GM18499 (cell line): ENCODE measurements around the gene LRBA.
A peak's percentile ranks its signal among the peaks of the same experiment; 100 is the strongest.

Experiments used
- ATAC-seq: cut with Tn5 transposase; IDR thresholded peaks from one replicate; pipeline ENCODE4 v1.9.1; 2021; ENCODE audit warnings: moderate number of reproducible peaks; ENCODE audit not compliant: insufficient read depth, unreplicated experiment

LRBA gene

DNA sequence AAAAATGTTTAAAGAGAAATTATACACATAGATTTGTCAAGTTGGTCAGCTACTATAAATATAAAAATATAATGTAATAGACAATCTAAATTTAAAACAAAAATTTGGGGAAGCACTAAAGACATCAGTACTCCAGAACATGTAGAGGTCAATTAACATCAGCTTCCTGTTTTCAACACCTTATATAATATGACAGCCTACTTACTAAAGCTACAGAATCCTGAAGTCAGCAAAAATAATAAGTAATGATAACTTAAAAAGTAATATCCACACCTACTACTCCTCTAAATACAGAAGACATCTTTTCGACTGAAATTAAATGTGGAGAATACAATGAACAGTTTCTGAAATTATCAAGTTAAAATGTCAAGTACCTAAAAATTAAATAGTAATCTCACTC lies 118.6 kb downstream of the LRBA start:
- ATAC-seq, result no peak

GRCh38 chr4:150890246-150890645 lies 124.8 kb downstream of the LRBA start:
- ATAC-seq, result no peak

- no peak for ATAC-seq
Measured at GRCh38 chr4:150889306-150889705, 125.8 kb downstream of the LRBA start.

- no peak for ATAC-seq
Measured at GRCh38 chr4:150888625-150889024, 126.5 kb downstream of the LRBA start.

GRCh38 chr4:150888217-150888616 lies 126.9 kb downstream of the LRBA start:
- no peak for ATAC-seq

DNA sequence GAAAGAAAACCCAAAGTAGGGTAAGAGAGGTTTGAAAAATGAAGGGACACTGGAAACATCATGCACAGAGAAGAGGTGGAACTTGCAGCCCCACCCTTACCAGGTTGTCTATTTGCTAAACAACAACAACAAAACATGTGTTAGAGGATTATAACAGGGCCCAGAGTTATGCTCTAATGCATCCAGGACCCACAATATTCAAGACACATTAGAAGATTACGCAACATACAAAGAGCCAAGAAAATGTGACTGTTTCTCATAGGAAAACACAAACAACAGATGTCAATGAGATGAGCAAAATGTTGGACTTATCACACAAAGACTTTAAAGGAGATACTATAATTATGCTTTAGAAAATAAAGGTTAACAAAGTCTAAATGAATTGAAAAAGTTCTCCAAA lies 128.5 kb downstream of the LRBA start:
- no peak for ATAC-seq

DNA sequence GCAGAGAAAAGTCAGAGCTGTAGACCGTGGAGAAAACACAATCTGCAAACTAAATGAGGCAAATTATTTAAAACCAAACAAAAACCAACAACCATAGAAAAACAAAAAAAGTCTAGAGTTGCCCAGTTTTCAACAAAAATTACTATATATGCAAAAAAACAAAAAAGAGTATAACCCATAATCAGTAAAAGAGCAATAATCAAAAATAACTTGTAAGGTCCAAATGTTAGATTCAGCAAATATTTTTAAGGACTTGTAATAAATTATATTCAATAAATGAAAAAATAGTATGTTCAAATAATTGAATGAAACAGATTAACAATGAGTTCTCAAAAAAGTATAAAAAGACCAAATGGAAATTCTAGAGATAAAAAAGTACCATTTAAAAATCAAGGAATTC lies 130.5 kb downstream of the LRBA start:
- no peak for ATAC-seq

GRCh38 chr4:150875367-150875766 lies 139.7 kb downstream of the LRBA start:
- no peak for ATAC-seq

DNA sequence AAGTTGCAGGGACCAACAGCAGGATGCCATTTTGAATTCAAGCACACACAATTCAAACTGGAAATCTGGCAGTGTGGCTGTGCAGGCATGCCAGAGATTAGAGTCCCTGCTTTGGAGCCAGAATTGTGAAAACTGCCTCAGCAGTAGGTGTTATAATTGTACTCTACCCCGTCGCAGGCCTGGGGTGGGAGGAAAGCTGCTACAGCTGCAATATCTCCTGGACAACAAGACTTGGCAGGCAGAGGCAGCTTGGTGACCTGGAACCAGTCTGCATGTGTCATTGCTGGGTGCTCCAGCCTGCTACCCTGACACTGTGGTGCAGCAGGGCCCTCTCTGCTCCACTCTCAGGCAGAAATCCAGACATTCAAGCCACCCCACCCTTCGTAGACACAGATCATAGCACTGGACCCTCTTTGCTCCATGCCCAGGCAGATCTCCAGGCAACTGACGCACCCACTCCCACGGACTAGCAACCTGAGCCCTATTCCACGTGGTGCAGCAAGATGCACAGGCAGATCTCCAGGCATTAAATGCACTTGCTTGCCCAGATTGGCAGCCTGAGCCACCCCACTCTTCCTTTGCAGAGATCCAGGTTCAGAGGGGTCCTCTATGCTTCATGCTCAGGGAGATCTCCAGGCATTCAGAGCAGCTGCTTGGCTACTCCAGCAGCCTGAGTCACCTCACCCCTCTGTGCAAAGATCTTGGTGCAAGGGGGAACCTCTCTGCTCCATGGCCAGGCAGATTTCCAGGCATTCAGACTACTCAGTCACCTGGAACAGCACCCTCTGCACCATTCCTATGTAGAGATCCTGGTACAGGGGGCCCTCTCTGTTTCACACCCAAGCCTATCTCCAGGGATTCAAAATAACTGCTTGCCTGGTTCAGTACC lies 140.5 kb downstream of the LRBA start:
- ATAC-seq, result no peak

DNA sequence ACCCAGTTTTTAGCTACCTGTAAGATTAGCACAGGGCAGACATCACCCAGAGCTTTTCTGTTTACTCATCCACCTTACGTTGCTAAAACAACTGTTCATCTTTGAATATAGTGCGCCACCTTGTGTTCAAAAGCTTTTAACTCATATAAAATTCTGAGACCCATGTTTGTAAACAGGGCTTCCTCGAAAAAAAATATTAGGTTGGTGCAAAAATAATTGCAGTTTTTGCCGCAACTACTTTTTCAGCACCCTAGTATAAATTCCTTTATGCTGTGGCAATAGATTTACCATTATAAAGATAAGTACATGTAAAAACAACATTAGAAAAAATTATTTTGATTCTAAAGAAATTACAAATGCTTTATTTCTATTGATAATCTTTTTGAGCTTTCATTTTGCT lies 147.9 kb downstream of the LRBA start:
- peak; percentile 77 for ATAC-seq

DNA sequence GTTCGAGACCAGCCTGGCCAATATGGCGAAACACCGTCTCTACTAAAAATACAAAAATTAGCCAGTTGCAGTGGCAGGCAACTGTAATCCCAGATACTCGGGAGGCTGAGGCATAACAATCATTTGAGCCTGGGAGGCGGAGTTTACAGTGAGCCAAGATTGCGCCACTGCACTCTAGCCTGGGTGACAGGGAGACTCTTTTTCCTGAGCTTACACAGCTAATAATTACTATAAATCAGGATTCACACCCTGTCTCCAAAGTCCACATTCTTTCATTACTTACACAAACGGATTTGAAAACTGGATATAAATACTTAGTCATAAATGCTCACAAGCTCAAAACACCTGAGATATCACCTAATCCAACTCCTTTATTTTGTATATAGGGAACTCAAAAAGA lies 151.6 kb downstream of the LRBA start:
- ATAC-seq, result no peak

GRCh38 chr4:150862829-150863228 lies 152.3 kb downstream of the LRBA start:
- ATAC-seq, result no peak

DNA sequence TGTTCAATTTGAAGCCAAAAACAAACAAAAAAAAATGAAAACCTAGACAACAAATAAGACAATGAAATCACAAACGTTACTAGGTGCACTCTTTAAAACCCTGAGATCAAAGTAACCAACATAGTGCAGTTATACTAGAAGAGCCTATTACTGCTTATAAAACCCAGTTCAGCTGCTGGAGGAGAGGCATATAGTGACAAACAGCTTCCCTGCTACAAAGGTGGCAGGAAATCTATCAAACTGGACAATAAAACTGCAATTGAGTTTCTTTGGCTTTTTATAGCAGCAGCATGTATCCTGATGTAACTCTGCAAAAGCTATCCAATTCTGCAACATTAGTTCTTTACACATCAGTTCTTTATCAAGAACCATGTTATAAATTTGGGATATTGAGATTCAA lies 155.6 kb downstream of the LRBA start:
- no peak for ATAC-seq

DNA sequence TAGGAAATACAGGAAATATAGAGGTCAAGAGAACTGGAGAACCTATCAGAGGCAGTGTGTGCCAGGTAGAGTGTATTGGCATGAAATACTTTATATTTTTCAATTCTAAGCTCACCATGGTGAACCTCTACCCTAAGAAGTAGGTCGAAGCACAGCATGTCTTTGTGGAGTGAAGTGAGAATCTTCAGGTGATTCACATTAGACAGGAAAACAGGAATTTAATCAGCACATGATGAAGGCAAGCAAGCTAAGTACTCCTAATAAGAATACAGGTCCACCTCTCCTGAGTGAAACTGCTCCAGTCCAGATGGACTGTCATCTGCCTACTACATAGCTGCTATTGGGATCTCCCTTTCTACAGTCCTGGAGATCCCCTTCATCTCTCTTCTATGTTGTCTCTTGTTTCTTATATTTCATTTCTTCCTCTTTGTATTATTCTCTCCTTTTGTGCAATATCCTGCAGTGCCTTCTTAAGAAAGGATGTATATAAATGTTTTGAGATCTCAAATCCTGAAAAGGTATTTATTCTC lies 159.0 kb downstream of the LRBA start:
- no peak for ATAC-seq

- no peak for ATAC-seq
Measured at GRCh38 chr4:150854600-150854999, 160.5 kb downstream of the LRBA start.

DNA sequence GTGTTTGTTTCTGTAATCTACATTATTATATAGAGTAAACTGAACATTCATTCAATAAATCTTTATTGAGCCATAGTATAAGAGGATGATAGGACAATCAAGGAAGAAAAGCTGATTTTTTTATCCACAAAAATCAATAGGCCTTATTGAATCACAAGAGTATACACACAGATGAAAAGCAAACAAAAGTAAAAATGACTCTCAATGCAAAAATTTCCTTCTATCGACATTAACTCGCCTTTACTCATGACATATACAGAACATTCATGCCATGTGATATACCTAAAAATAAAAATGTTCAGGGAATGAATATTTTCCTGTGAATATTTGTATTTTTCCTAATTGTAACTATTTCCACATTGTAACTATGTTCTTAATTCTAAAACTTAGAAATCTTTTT lies 161.2 kb downstream of the LRBA start:
- no peak for ATAC-seq

DNA sequence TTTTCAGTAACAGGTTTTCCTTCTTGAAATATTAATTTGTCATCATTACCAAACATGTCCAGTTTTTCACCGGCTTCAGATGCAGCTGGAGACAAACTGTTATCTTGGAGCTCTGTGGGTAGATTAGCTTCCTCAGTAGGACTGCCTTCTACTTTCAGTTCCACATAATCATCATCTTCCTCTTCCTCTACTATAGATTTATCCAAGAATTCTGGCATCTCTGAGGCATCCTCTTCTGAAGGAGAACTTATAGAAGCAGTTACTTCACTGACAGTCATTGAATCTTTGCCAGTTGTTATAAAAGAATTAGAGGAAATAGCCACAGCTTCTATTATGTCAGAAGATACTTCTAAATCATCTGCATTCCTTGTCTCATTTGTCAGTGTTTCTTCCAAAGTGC lies 162.9 kb downstream of the LRBA start:
- no peak for ATAC-seq

DNA sequence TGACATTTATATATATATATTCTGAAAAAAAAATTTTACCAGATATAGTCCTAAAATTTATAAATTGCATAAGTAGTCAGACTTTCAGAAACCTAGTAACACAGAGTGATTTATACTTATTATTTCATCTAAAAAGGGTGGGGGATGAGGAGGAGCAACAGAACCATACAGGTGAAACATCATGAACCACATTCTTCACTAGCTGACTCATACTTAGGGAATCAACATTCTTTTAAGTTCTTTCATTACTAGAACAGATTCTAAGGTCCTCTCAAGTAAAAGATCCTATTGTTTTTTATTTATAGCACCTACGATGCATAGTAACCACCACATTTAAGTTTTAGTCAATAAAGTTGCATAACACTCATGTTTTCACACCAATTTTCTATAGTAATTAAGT lies 166.1 kb downstream of the LRBA start:
- no peak for ATAC-seq

GRCh38 chr4:150828159-150828558 lies 186.9 kb downstream of the LRBA start:
- ATAC-seq, result peak; percentile 97

GRCh38 chr4:150827226-150827625 lies 187.9 kb downstream of the LRBA start:
- no peak for ATAC-seq

DNA sequence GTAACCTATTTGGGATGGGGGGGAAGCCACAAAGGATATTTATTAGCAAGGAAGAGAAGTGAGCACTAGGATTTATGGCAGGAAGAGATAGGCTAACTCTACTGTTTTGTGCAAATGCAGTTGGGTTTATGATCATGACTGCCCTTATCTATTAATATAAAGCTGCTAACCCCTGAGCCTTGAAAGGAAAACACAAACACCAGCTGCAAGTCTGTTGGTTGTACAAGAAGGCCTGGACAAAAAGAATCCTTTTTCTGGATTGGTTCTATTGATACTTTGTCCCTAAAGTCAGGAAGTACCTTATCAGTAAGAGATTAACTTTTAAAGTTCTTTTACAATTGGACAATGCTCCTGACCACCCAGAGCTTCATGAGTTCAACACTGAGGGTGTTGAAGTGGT lies 188.8 kb downstream of the LRBA start:
- no peak for ATAC-seq

DNA sequence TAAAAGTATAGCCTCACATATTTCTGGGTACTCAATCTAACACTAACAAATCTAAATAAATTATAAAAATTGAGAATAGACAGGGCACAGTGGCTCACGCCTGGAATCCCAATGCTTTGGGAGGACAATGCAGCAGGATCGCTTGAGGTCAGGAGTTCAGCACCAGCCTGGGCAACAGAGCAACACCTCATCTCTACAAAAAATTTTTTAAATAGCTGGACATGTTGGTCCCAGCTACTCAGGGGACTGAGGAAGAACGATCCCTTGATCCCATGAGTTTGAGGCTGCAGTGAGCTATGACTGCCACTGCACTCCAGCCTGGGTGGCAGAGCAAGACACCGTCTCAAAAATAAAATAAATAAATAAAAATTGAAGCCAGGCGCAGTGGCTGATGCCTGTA lies 192.7 kb downstream of the LRBA start:
- no peak for ATAC-seq
